SH-SY5Y (cell line): ENCODE measurements around the gene UGT1A3.

ENCODE experiments used
- GATA2 ChIP-seq: IDR thresholded peaks from 2 replicates; pipeline ENCODE4 v1.6.1; 2011; ENCODE audit warnings: mild to moderate bottlenecking, low read depth, low read length
- GATA3 ChIP-seq: IDR thresholded peaks from 2 replicates; pipeline ENCODE4 v1.6.1; 2011; ENCODE audit warnings: low read depth, mild to moderate bottlenecking, low read length, moderate library complexity

Gene UGT1A3

DNA sequence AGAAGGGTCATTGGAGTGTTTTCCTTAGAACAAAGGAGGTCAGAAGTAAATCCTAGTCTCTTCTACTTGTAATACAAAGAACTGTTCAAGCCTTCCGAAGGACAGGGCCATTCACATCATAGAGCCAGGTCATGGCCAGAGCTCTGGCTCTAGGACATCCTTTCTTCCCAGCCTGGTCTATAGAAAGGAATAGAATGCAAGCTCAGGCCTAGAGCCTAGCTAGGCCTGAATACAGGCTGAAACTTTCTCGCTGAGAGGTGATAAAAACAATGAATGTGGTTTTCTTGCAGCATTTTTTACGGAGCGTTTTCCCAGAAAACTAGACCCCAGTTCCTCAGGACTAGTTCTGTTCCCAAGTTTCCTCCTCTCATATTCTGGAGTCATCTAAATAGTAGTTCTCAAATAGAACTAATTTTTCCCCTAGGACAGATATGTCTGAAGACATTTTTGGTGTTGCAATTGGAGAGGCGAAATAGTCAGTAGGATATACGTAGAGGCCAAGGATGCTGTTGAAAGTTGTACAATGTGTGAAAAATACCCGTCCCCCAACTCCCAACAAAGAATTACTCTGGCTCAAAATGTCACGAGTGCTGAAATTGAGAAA, 29.3 kb upstream of the UGT1A3 start:
- TF ChIP-seq GATA2 (no peak), GATA3 (no peak)

DNA sequence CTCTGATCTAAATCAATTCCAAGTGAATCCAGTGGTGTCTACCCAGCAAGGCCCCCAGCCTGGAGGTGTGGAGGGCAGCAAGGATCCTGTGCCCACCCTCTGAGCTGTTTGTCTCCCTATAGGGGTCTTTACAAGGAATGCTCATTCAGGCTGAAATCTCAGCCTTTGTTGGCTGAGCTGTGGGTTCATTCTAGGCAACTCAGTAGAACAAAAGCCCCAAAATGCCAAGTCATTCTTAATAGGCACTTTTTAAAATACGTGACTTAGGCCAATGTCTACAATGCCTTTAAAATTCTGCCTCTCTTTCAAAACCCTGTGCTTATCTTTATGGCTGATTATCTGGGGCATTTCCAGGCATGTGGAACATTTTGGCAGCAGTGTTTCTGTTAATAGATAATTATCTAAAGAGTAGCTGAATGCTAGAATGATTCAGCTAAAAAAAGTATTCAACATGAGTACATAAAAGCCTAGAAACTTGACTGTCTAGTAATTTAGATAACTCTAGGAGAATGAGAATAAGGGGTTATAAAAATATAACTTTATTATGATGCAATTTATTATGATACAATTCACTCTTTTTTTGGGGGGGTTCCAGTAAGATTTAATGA, 28.7 kb upstream of the UGT1A3 start:
- TF ChIP-seq GATA3 (peak; percentile 61), GATA2 (peak; percentile 56)

- TF ChIP-seq GATA2 (no peak), GATA3 (peak; percentile 36; the same call in 1 of the 2 replicates)
Observed at GRCh38 chr2:233702238-233702637, 26.6 kb upstream of the UGT1A3 start.

DNA sequence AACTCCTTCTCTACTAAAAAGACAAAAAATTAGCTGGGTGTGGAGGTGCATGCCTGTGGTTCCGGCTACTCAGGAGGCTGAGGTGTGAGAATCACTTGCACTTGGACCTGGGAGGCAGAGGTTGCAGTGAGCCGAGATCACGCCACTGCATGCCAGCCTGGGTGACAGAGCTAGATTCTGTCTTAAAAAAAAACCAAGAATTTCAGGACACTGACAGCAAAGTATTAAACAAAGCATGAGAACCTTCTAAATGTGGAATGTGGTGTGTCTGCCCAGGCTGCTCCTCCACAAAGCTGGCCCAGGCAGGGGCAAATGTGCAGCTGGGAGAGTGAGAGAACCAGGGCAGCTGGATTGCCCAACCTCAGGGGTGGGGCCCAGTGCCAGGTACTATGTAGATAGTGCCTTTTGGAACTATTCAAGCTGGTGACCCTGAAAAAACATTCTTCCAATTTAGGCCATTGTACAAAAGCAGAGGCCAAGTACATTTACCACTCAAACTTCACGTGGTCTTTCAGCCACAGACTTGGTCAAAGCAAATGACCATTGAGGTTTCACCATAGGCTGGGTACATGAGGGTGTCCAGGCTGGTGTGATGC, 22.8 kb upstream of the UGT1A3 start:
- TF ChIP-seq GATA3 = no peak
- no peak for TF ChIP-seq GATA2

- TF ChIP-seq GATA3 = no peak
- TF ChIP-seq GATA2 = no peak
Observed at GRCh38 chr2:233706720-233707119, 22.1 kb upstream of the UGT1A3 start.

DNA sequence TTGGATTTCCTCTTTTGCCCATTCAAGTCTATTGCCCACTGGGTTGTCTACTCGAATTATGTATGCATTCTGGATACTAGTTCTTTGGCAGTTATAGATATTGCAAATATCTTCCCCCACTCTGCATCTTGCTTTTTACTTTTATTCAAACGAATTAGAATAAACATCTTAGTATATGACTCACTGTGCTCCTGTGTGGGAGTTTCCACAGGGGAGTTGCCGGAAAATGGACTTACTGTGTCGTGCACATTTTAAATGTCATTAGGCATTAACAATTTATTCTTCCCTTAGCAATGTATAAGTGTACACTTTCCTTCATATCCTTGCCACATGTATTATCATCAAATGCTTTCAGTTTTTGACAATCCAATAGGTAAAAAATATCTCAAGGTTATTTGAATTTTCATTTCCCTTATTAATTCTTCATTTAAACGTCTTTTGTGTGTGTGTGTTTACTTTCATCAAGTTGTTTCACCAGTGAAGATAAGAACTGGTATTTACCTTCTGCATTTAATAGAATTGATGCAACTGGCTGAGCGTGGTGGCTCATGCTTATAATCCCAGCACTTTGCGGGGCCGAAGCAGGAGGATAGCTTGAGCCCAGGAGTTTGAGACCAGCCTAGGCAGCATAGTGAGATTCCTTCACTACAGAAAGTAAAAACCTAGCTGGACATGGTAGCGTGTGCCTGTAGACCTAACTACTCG, 20.8 kb upstream of the UGT1A3 start:
- TF ChIP-seq GATA3 (no peak), GATA2 (no peak)

- TF ChIP-seq GATA2 = no peak
- TF ChIP-seq GATA3 = no peak
Observed at GRCh38 chr2:233708942-233709341, 19.9 kb upstream of the UGT1A3 start.

DNA sequence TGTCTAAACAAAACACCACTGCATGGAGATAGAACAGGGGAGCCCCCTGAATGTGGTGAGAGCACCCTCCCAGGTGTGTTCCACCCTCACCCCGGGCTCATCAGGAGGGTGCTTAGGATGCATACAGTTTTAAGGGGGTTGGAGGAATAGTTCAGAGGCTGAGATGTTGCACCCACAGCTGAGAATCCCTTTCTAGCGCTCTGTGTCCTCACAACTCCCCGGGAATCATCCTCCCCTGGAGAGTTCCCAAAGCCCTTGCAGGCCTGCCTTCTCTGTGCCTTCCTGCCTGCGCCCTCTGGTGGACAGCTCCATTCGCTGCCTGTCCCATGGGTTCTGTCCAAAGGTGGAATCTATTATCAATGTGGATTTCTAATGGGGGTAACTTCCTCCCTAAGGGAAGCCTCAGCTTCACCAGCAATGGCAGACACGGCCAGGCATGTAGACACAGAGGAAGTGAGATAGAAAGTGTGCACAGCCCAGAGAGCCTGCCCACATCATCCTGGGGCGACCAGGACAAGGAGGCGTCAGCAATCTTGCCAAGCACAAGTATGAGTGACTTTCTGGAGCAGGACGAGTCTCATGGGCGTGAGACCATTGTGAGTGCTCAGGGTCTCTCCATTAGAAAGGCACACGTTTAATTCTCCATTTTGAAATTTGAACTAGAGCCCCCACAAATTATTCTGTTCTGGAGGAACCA, 17.4 kb upstream of the UGT1A3 start:
- TF ChIP-seq GATA3 = no peak
- TF ChIP-seq GATA2 = no peak

DNA sequence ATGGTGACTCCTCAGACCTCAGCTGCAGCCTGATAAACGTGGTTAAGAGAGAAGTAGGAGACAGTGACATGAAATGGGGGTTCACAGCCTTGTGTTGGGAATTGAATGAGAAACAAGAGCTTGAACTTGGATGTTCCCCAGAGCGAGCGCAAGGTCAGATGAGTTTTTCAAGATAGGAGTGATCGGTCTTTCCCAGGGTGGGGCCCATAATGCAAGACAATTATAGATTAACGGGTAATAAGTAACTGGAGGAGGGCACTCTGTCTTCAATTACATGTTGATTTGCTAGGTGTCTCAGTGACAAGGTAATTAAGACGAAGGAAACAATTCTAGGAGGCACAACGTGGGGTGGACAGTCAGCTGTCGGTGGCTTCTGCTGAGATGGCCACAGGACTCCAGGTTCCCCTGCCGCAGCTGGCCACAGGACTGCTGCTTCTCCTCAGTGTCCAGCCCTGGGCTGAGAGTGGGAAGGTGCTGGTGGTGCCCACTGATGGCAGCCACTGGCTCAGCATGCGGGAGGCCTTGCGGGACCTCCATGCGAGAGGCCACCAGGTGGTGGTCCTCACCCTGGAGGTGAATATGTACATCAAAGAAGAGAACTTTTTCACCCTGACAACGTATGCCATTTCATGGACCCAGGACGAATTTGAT, 16.1 kb upstream of the UGT1A3 start, which contains the start of gene UGT1A5:
Gene UGT1A5 (plus strand): TSS at position 297 of the 651 bp plus-strand sequence. CDS start 85 bp downstream, at position 382.
- TF ChIP-seq GATA2 = no peak
- no peak for TF ChIP-seq GATA3

DNA sequence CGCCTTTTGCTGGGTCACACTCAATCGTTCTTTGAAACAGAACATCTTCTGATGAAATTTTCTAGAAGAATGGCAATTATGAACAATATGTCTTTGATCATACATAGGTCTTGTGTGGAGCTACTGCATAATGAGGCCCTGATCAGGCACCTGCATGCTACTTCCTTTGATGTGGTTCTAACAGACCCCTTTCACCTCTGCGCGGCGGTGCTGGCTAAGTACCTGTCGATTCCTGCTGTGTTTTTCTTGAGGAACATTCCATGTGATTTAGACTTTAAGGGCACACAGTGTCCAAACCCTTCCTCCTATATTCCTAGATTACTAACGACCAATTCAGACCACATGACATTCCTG, 15.6 kb upstream of the UGT1A3 start:
- no peak for TF ChIP-seq GATA2
- no peak for TF ChIP-seq GATA3

- TF ChIP-seq GATA2 (no peak), GATA3 (no peak)
Observed at GRCh38 chr2:233714121-233714520, 14.7 kb upstream of the UGT1A3 start.

DNA sequence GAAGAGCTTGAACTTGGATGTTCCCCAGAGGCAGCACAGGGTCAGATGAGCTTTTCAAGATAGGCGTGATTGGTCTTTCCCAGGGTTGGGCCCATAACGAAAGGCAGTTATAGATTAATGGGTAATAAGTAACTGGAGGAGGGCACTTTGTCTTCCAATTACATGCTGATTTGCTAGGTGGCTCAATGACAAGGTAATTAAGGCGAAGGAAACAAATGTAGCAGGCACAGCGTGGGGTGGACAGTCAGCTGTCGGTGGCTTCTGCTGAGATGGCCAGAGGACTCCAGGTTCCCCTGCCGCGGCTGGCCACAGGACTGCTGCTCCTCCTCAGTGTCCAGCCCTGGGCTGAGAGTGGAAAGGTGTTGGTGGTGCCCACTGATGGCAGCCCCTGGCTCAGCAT, 10.3 kb upstream of the UGT1A3 start, which contains the start of gene UGT1A4:
Gene UGT1A4 (plus strand): TSS at position 185 of the 400 bp plus-strand sequence. CDS start 85 bp downstream, at position 270.
- TF ChIP-seq GATA2 = no peak
- TF ChIP-seq GATA3 = no peak

DNA sequence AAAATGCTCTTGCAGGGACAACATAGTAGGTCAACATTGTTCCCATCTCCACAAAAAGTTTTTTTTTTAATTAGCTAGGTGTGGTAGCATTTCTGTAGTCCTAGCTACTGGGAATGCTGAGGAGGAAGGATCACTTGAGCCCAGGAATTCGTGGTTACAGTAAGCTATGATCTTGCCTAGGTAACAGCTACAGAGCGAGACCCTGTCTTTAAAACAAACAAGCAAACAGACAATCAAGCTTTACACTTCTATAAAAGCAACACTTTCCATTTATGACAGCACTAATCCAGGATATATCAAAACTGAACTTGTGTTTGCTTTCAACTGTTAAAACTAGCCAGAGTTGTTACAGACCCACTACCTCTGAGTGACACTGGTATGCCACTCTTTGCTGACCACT, 12.0 kb downstream of the UGT1A3 start:
- TF ChIP-seq GATA3 = no peak
- no peak for TF ChIP-seq GATA2
